NCI-H2227 (cell line): ENCODE data around the gene DAND5.

Source experiments
- DNase-seq: peaks from one replicate; lab custom pipeline; 2025; ENCODE audit not compliant: unreplicated experiment; lab: John Stamatoyannopoulos, UW

Gene DAND5, protein sequence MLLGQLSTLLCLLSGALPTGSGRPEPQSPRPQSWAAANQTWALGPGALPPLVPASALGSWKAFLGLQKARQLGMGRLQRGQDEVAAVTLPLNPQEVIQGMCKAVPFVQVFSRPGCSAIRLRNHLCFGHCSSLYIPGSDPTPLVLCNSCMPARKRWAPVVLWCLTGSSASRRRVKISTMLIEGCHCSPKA

DNA sequence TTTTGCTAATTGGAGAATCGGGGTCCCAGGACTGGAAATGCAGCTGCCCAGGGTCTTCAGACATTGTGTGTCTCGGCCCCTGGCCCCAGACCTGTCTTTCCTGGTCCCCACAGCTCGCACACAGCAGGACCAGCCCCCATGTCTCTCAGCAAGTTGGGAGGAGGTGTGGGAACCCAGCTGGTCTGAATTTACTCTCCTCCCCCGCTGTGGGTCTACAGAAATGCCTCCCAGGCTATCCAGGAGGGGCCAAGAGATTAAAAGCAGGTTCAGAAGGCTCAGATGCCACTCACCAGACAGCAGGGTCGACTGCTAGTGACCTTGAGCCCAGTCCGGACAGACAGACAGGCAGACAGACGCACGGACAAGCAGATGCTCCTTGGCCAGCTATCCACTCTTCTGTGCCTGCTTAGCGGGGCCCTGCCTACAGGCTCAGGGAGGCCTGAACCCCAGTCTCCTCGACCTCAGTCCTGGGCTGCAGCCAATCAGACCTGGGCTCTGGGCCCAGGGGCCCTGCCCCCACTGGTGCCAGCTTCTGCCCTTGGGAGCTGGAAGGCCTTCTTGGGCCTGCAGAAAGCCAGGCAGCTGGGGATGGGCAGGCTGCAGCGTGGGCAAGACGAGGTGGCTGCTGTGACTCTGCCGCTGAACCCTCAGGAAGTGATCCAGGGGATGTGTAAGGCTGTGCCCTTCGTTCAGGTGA is at the start of gene DAND5:
DAND5 (plus strand) TSS at position 285 of the 697 bp plus-strand sequence; CDS start at position 370, 85 bp downstream.
- DNase-seq, result no peak

DNA sequence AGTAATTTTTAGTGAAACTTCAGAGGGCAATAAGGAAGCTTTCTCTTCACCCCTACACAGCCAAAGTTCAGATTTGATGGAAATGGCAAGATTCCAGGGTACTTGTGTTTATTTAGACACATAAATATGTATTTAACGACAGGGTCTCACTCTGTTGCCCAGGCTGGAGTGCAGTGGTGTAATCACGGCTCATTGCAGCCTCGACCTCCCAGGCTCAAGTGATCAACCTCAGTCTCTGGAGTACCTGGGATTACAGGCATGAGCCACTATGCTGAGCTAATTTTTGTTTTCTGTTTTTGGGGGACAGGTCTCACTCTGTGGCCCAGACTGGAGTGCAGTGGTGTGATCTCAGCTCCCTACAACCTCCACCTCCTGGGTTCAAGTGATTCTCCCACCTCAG is 48.3 kb upstream of the DAND5 start:
- DNase-seq, result no peak

DNA sequence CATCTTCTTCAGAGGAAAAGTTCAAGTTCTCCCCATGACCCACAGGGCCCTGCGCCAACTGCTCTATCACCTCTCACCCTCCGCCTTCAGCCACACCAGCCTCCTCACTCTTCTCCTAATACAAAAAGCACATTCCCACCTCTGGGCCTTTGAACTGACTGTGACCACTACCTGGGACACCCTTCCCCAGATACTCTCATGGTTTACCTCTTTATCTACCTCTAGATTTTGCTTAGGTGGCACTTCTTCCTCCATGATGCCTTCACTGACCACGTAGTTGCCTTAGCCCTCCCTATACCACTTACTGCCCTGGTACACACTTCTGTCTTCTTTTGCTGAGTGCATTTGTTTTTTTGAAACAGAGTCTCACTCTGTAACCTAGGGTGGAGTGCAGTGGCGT is 46.4 kb upstream of the DAND5 start:
- DNase-seq, result no peak

DNA sequence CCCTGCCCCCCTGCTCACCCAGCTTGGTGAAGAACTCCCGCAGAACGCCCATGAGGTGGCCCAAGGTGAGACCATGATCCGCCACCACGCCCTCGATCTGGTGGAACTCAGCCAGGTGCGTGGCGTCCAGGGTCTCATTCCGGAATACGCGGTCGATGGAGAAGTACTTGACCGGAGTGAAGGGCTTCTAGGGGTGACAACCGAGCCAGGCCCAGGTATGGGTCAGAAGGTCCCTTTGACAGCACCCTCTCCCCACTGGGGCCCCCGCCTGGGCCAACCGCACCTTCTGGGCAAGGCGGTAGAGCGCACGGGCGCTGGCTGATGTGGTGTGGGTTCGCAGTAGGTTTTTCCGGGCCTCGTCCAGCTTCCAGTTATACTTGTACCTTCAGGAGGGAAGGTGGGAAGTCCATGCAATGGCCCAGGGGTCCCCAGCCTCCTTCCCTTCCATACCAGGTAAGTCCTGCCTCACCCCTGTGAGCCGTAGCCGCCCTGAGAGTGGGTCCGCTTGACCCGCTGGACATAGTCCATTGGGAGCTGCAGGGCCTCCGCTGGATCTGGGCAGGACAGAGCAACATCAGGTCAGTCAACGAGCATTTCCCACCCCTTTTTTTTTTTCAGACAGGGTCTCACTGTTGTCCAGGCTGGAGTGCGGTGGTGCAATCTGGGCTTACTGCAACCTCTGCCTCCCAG is 44.6 kb upstream of the DAND5 start:
- DNase-seq, result no peak

DNA sequence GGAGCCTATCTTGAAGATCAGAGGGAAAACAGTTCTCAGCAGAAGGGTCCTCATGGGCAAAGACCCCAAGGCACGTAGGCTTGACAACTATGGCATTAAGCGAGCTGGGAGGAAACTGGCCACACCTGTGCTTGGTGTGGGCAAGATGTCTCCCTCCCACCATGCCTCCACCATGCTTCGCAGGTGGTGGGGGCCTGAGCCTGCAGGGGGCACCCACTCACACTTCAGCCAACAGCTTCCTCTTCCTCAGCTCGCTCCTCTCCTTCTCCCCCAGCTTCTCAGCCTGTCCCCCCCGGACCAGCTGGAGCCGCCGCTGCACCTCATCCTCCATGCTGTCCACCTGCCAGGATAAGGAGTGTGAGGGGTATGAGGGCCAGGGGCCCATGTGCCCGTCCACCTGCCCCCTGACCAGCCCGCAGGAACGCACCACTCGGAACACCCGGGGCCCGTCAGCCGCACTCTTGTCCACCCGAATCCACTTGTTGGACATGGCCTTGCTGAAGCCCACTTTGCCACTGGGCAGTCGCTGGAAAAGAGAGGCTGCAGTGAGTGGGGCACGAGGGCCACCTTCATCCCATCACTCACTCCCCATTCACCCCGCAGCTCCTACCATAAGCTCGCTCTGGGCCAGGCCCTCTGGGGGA is 39.3 kb upstream of the DAND5 start:
- no peak for DNase-seq

DNA sequence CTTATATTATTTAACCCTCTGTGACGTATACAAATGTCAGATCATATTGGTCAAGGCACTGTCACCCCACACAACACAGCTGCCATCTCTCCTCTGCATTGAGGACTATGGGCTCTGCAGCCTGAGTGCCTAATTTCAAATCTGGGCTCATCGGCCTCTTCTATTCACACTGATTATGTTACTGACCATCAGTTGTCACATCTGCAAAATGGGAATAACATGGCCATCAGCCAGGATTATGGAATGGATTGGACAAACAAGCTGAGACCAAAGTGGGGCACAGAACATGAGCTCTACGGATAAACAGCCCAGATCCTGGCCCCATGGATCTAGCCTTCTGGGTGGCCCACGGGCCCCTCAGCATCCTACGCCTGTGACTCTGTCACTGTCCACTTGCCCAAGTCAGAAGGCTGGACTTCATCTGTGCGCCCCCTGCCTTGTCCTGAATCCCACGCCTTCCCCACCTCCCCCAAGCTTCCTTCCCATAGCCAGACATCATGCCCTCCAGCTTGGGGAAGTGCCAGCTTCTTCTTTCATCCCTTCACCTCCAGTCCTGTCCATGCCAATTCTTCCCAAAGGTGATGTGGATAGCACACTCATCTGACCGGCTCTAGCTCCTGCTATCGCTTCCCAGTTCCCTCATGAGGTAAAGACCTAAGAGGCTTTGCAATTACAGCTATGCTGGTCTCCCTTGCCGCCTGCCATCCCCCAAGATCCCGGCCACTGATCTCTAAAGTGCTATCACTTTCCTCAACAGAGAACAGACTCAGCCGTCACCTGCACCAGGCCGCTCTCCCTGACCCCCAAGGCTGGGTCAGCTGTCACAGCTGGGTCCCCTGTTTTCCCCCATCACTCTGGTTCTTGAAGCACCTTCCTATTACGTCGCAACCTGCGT is 36.7 kb upstream of the DAND5 start:
- no peak for DNase-seq

DNA sequence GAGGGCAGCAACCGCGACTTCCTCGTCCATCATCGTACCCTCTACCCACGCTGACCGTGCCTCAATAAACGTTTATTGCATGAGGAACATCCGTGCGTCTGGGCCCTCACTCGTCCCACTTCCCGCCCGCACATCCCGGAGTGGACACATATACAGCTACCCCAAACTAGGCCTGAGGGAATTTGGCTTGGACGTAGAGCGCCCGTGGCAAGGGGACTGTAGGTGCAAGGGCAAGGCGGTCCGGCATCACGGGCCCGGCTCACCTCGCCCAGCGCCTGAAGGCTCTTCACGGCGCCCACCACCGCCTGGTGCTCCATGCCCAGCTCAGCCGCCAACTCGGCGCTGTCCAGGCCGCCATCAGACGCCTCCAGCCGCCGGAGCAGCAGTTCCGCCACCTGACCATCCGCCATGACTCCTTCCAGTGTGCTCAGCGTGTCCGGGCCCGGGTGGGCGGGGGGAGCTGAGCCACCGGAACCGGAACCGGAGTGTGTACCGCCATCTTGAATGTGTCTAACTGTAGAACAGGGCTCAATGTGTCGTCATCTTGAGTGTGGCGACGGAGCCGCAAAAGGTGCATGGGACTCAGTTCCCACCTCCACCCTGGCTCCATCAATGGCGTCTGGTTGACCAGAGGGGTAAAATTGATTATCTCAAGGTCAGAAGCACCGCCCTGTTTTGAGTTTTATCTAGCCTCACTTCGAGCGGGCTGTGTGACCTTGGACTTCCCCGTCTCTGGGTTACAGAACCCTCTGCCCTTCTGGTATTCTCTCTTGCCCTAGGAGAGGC is 35.9 kb upstream of the DAND5 start, which contains the start of gene FARSA:
FARSA (minus strand) TSS at position 425 of the 786 bp plus-strand sequence; CDS start at position 410, 15 bp downstream.
- peak; percentile 91 for DNase-seq

DNA sequence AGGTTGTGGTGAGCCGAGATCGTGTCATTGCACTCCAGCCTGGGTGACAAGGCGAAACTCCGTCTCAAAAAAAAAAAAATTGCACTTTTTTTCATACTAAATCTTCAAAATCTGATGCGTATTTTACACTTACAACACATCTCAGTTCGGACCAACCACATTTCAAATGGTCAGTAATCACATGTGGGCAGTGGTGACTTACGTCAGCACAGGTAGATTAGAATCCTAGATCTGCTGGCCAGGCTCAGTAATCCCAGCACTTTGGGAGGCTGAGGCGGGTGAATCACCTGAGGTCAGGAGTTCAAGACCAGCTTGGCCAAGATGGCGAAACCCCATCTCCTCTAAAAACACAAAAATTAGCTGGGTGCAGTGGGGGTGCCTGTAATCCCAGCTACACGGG is 34.3 kb upstream of the DAND5 start:
- no peak for DNase-seq

DNA sequence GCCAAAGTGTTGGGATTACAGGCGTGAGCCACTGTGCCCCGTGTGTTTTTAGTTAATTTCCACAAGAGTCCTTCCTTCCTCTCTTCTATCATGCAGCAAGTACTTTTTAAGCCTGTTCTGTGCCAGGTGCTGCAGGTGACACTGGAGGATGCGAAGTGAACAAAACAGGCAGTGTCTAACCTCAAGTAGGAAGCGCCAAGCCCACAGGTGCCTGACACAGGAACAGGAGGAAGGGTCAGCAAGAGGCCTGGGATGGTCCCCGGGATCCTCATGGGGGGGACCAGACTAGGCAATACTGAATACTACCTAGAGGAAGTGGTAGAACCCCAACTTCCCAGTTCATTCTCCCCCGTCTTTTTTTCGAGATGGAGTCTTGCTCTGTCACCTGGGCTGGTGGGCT is 32.8 kb upstream of the DAND5 start:
- DNase-seq, result no peak

DNA sequence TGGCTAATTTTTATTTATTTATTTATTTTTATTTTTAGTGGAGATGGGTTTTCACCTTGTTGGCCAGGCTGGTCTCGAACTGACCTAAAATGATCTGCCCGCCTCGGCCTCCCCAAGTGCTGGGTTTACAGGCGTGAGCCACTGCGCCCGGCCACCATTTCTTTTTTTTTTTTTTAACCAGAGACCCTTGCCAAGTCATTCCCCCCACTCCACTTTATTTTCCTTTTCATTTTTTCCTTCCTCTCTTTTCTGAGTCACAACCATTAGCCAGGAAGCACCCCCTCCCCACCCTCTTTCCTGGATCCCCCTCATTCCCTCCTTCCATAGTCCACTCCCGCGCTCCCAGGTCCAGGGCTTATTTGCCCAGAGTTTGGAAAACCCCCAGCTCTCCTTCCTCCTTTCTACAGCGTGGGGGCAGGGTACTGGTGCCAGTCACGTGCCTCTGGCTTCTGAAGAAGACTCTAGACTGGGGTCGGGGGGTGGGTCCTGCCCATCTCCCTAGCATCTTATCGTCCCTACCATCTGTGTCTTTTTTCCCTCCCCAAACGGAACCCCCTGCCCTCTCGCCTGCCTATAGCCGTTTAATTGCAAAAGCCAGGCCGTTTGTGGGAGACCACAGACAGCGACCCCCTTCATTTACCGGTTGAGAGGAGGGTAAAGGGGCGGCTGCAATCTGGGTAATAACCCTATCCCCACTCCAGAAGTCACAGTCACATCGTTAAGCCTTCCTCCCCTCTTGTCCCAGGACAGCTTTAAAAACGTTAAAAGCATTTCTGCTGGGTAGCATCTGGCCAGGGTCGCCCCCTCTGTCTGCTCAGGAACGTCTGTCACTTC is 32.1 kb upstream of the DAND5 start:
- peak; percentile 85 for DNase-seq

DNA sequence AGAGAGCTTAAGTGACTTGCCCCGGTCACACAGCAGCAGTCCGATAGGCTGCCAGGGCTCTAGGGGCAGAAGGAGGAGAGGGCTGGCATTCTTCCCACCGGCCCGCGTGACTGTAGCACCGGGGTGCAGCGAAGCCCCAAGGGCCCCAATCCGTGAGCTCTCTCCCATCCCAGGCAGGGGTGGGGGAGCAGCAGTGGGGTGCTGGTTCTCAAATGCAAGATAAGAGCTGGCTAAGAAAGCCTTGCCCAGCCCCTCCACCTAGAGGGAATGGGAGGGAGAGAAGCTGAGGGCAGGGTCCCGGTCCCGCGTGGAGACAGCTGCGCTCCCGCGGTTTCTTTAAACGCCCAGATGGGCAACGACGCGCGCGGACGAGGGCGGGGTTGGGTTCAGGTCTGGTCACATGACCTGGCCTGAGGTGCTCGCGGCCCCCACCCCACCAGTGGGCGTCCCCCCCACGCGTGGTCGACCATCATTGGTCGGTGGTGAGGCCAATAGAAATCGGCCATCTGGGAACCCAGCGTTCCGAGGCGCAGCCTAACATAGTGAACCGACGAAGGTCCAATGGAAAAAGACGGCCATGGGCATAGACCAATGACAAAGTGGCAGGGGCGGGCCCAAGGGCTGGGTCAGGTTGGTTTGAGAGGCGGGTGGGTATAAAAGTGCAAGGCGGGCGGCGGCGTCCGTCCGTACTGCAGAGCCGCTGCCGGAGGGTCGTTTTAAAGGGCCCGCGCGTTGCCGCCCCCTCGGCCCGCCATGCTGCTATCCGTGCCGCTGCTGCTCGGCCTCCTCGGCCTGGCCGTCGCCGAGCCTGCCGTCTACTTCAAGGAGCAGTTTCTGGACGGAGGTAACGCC is 31.2 kb upstream of the DAND5 start, which contains the start of gene CALR:
CALR (plus strand) TSS at position 683 of the 852 bp plus-strand sequence; CDS start at position 754, 71 bp downstream.
- peak; percentile 98 for DNase-seq

DNA sequence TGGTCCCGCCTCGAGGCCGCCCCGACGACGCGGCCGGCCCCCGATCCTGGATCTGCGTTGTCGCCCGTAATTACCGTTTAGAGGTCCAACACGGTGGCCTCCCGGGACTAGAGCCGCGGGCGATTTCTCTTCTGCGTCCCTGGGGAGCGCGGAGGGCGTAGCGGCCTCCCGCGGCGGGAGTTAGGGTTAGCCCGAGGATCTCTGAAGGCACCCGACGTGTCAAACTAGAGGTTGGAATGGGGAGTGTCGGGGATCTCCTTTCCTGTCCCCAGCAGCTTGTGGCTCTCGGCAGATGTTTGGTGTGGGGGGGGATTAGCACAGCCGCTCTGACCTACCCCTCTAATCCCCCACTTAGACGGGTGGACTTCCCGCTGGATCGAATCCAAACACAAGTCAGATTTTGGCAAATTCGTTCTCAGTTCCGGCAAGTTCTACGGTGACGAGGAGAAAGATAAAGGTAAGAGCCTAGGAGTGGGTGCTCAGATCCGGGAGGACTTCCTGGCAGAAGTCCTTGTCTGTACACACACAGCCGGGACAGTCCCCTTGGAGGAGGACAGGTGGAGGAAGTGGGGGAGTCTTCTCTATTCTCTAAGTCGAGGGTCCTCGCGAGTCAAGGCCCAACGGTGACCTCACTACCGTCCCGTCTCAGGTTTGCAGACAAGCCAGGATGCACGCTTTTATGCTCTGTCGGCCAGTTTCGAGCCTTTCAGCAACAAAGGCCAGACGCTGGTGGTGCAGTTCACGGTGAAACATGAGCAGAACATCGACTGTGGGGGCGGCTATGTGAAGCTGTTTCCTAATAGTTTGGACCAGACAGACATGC is 30.4 kb upstream of the DAND5 start:
- peak; percentile 48 for DNase-seq

DNA sequence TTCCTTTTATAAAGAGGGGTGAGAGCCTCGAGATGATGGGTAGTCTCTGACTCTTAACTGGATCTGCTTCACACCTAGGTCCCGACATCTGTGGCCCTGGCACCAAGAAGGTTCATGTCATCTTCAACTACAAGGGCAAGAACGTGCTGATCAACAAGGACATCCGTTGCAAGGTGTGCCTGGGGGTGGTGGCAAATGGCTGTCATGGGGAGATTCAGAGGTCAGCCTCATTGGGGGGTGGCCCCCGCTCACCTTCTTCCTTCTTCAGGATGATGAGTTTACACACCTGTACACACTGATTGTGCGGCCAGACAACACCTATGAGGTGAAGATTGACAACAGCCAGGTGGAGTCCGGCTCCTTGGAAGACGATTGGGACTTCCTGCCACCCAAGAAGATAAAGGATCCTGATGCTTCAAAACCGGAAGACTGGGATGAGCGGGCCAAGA is 29.4 kb upstream of the DAND5 start:
- no peak for DNase-seq

DNA sequence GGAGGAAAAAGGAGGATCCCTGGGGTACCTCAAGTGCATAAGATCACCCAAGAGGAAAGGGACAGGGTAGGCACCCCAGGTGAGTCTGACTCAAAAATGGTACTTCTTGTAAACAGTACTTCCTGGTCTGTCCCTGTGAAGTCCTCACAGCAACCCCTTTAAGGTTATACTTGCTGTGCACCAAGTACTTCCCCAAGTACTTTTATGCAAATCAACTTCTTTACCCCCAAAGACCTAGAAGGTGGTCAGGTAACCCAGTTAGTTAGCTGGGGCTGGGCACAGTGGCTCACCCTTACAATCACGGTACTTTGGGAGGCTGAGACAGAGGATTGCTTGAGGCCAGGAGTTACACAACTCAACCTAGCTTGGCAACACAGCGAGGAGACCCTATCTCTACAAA is 28.5 kb upstream of the DAND5 start:
- no peak for DNase-seq

DNA sequence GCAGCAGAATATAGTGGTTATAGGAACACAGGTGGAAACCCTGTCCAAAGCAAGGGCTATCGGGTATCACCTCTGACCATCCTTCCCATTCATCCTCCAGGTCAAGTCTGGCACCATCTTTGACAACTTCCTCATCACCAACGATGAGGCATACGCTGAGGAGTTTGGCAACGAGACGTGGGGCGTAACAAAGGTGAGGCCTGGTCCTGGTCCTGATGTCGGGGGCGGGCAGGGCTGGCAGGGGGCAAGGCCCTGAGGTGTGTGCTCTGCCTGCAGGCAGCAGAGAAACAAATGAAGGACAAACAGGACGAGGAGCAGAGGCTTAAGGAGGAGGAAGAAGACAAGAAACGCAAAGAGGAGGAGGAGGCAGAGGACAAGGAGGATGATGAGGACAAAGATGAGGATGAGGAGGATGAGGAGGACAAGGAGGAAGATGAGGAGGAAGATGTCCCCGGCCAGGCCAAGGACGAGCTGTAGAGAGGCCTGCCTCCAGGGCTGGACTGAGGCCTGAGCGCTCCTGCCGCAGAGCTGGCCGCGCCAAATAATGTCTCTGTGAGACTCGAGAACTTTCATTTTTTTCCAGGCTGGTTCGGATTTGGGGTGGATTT is 25.8 kb upstream of the DAND5 start:
- no peak for DNase-seq

DNA sequence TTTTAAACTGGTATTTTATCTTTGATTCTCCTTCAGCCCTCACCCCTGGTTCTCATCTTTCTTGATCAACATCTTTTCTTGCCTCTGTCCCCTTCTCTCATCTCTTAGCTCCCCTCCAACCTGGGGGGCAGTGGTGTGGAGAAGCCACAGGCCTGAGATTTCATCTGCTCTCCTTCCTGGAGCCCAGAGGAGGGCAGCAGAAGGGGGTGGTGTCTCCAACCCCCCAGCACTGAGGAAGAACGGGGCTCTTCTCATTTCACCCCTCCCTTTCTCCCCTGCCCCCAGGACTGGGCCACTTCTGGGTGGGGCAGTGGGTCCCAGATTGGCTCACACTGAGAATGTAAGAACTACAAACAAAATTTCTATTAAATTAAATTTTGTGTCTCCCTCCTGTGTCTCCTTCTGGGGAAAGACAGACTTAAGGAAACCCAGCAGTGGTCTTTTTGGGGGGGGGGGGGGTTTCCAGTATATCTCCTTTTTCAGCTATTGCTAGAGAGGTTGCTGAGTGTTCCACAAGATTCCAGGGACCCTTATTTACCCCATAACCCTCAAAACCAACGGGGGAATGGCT is 25.2 kb upstream of the DAND5 start:
- no peak for DNase-seq
